GM12864 (cell line): ENCODE measurements around the gene ASCL5.

Source experiments
- DNase-seq: peaks from one replicate; pipeline ENCODE4 v3.0.0-alpha.2; 2011; ENCODE audit warnings: low read depth
- H3K4me3 ChIP-seq: 2 replicates; pipeline ENCODE4 v1.5.1; 2011; ENCODE audit warnings: mild to moderate bottlenecking, low read depth, low read length, control low read depth
- CTCF ChIP-seq: IDR thresholded peaks from 2 replicates; pipeline ENCODE4 v1.5.1; 2011; ENCODE audit warnings: low read depth, mild to moderate bottlenecking, moderate library complexity, low read length, control low read depth, inconsistent platforms; ENCODE audit errors: missing control alignments

Gene ASCL5

GRCh38 chr1:201110616-201111015 lies 16.4 kb downstream of the ASCL5 start:
- DNase-seq: no peak
- no peak overlapping the region for H3K4me3 ChIP-seq
- TF ChIP-seq CTCF: no peak

GRCh38 chr1:201110138-201110537 lies 16.8 kb downstream of the ASCL5 start:
- H3K4me3 ChIP-seq: no peak overlapping the region
- no peak for DNase-seq
- TF ChIP-seq CTCF: no peak

GRCh38 chr1:201109651-201110050 lies 17.3 kb downstream of the ASCL5 start:
- DNase-seq: no peak
- TF ChIP-seq CTCF: no peak
- H3K4me3 ChIP-seq: no peak overlapping the region

GRCh38 chr1:201108614-201109013 lies 18.4 kb downstream of the ASCL5 start:
- no peak overlapping the region for H3K4me3 ChIP-seq
- no peak for TF ChIP-seq CTCF
- DNase-seq: no peak

- no peak for DNase-seq
- H3K4me3 ChIP-seq: no peak overlapping the region
- no peak for TF ChIP-seq CTCF
Measured at GRCh38 chr1:201105688-201106087, 21.3 kb downstream of the ASCL5 start.

GRCh38 chr1:201104141-201104540 lies 22.8 kb downstream of the ASCL5 start:
- no peak overlapping the region for H3K4me3 ChIP-seq
- DNase-seq: no peak
- no peak for TF ChIP-seq CTCF

- no peak for TF ChIP-seq CTCF
- no peak overlapping the region for H3K4me3 ChIP-seq
- DNase-seq: no peak
Measured at GRCh38 chr1:201103666-201104065, 23.3 kb downstream of the ASCL5 start.
